CD4-positive, alpha-beta T cell treated with Interleukin-10 for 1 hour (primary cell): ENCODE measurements around the gene CGB1.
A peak's percentile ranks its signal among the peaks of the same experiment; 100 is the strongest.

Experiments used
- DNase-seq: peaks from one replicate; pipeline ENCODE4 v3.0.0-alpha.2; 2020

The CGB1 gene

GRCh38 chr19:49036815-49037214 is at the start of gene CGB1:
TSS of gene CGB1 (minus strand) at chr19:49036895. CDS start at chr19:49036711, 184 bp downstream.
- peak; percentile 34 for DNase-seq

- DNase-seq = no peak
Measured at GRCh38 chr19:49086296-49086695, 49.6 kb upstream of the CGB1 start.

- DNase-seq = no peak
Measured at GRCh38 chr19:49085868-49086232, 49.2 kb upstream of the CGB1 start.

DNA sequence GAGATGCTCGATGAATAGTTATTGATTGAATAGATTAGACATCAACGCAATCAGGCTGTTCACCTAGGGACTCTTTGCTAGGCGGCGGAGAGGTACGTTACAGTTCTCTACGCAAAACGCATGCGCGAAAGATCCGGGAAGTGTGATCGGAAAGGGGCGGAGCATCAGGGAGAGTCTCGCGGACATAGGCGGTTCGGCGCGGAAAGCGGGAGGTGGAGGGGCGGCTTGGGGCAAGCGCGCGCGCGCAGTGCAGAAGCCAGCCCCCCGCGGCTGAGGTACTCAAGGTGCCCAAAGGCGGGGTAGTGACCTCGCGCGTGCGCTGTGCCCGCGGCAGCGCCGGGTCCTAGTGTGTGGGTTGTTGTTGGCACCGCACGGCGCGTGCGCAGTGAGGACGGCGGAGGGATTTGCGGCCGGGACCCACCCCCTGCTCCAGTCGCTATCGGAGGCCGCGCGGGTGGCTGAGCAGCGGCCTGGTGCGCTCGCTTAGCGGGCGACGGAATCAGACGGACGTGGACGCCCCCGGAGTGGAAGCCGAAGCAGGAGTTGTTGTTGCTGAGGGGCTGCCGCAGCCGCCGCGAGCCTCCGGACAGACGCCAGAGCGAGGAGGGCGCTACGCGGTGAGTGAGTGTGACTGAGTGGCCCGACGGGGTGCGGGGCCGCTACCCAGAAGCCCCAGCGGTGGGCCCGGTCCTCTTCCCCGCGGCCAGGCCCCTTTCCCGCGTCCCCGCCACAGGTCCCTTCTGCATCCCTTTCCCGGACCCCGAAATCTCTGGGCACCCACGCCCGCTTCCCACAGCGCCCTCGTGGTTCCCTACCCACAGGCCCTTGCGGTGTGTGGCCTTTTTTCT is 48.5 kb upstream of the CGB1 start, which contains the start of gene SNRNP70:
Gene SNRNP70 (plus strand): TSS at position 432 of the 848 bp plus-strand sequence. CDS start 964 bp downstream, outside the sequence.
- DNase-seq = peak; percentile 100

GRCh38 chr19:49084206-49085019 is 47.7 kb upstream of the CGB1 start:
- DNase-seq = no peak

DNA sequence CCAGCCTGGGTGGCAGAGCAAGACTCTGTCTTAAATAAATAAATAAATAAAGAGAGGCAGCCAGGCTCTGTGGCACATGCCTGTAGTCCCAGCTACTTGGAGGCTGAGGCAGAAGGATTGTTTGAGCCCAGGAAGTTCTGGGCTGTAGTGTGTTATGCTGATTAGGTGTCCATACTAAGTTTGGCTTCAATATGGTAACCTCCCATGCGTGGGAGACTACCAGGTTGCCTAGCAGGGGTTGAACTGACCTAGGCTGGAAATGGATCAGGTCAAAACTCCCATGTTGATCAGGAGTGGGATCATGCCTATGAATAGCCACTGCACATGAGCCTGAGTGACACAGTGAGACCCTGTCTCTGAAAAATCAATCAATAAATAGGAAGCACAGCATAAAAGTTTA is 44.6 kb upstream of the CGB1 start:
- no peak for DNase-seq

- no peak for DNase-seq
Measured at GRCh38 chr19:49080392-49080791, 43.7 kb upstream of the CGB1 start.

- peak; percentile 27 for DNase-seq
Measured at GRCh38 chr19:49074869-49075268, 38.2 kb upstream of the CGB1 start.

DNA sequence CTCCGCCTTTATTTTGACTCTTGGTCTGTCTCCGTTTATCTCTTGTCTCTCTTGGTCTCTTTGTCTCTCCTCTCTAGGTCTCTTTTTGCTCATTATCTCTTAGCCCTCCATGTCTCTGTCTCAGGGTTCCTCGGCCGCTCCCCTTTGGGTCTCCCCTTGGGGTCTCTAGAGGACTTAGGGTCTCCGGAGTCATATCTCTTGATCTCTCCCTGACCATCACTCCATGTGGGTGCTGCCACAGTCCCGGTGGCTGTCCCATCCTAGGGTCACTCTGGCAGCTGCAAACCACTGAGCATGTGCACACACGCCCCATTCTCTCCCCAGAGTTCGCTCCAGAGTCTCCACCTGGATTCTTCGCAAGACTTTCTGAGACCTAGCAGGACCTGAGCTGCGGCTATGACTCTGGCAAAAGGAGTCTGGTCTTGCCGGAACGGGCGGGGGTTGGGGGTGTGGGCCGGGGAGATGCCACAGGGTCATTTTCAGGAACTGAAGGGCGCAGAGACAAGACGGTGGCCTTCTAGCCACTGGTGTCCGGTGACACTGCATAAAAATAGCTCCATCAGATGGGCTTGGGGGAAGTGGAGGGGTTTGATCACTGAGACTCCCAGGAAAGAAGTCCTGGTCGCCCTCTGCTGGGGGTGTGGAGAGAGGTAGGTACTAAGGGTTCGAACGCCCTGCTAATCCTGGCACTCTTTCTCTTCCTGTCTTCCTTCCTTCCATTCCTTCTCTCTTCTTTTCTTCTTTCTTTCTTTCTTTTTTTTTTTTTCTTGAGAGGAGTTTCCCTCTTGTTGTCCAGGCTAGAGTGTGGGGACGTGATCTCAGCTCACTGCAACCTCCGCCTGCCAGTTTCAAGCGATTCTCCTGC is 37.1 kb upstream of the CGB1 start:
- no peak for DNase-seq

GRCh38 chr19:49071860-49072547 is 35.3 kb upstream of the CGB1 start:
- peak; percentile 20 for DNase-seq

- DNase-seq = no peak
Measured at GRCh38 chr19:49070416-49070815, 33.7 kb upstream of the CGB1 start.

DNA sequence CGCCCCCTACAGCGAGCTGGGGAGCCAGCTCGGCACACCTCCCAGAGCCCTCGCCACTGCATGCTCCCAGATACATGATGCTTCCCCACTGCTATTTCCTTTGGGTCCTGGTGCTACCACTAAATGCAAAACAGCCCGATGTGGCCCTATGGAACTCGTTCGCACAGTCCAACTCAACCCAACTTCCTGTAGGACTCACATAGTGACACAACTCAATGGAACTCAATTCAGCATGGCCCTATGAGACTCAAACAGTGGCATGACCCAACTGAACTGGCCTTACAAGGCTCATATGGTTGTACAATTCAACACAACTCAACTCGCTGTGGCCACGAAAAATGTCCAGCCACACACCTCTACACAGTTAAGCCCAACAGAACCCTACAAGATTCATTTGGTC is 32.3 kb upstream of the CGB1 start:
- no peak for DNase-seq

DNA sequence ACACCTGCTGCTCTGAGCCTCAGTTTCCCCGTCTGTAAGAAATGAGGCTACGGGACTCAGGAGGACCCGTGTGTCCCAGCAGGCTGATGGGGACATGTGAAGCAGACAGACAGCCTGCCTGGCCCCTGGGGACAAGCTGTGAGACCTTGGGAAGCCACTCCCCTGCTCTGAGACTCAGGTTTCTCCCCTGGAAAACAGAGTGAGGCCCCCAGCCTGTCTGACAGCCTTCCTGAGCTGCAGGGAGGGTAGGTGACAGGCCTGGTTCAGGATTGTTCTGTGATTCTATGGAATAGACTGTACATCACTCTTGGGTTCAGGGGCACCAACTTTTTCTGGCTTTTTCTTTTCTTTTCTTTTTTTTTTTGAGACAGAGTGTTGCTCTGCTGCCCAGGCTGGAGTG is 30.9 kb upstream of the CGB1 start:
- no peak for DNase-seq

- no peak for DNase-seq
Measured at GRCh38 chr19:49065905-49066512, 29.3 kb upstream of the CGB1 start.

GRCh38 chr19:49064768-49065611 is 28.3 kb upstream of the CGB1 start, which contains the start of gene NTF4:
TSS of gene NTF4 (minus strand) at chr19:49064818. CDS start at chr19:49061997, 2,821 bp downstream.
- DNase-seq = no peak

- DNase-seq = no peak
Measured at GRCh38 chr19:49064029-49064629, 27.4 kb upstream of the CGB1 start.

- no peak for DNase-seq
Measured at GRCh38 chr19:49061445-49061844, 24.8 kb upstream of the CGB1 start.

GRCh38 chr19:49061000-49061399 is 24.3 kb upstream of the CGB1 start:
- DNase-seq = no peak

- DNase-seq = no peak
Measured at GRCh38 chr19:49059053-49059452, 22.4 kb upstream of the CGB1 start.

- DNase-seq = no peak
Measured at GRCh38 chr19:49058562-49058961, 21.9 kb upstream of the CGB1 start.
